Measurements from ENCODE around the gene KPNA5. TPM values are rescaled to one million over a fixed set of nuclear protein-coding genes. Genes with fewer than 3 reads are reported as not detected.

Gene KPNA5
- total RNA-seq, 1 donor from 2014 or later: 21.2 TPM

Other genes with a start within 250 kb of the KPNA5 start
- 2.2 TPM for gene CALHM6, start 219.8 kb upstream of the KPNA5 start, total RNA-seq
- 1.7 TPM for gene CALHM5, start 169.6 kb upstream of the KPNA5 start, total RNA-seq
- gene TRAPPC3L, start 135.5 kb upstream of the KPNA5 start, total RNA-seq: not detected
- gene CALHM4, start 127.5 kb upstream of the KPNA5 start, total RNA-seq: not detected
- gene RWDD1, start 109.7 kb upstream of the KPNA5 start, total RNA-seq: 42.6 TPM
- gene RSPH4A, start 64.7 kb upstream of the KPNA5 start, total RNA-seq: 0.55 TPM
- 16.5 TPM for gene ZUP1, start 12.4 kb upstream of the KPNA5 start, total RNA-seq
- 5.6 TPM for gene FAM162B, start 84.5 kb downstream of the KPNA5 start, total RNA-seq
- gene GPRC6A, start 147.9 kb downstream of the KPNA5 start, total RNA-seq: not detected
- not detected for gene RFX6, start 196.0 kb downstream of the KPNA5 start, total RNA-seq

All from ureter (tissue), 1 donor.